PC-9 (cell line): Measurements from ENCODE around the gene C3orf49. TPM values are rescaled to one million over a fixed set of nuclear protein-coding genes. Genes with fewer than 3 reads are reported as not detected.

Experiments used
- BruUV-seq: library from RNA; stranded (reverse); fragments of 400-500 nt; replicated peaks from 2 replicates; lab custom pipeline; 2021; lab: Mats Ljungman, UMichigan
- CTCF ChIA-PET: fragments of 300-600 bp; sonication (Branson Sonifier 250); formaldehyde crosslinking; loops from one replicate; lab custom pipeline; 2022; ENCODE audit warnings: antibody characterized with exemption; lab: Charles Lee
- POLR2A ChIA-PET: fragments of 300-600 bp; sonication (Branson Sonifier 250); formaldehyde crosslinking; loops from one replicate; lab custom pipeline; 2022; ENCODE audit warnings: antibody characterized with exemption; ENCODE audit not compliant: unreplicated experiment; lab: Charles Lee
- DNase-seq, 2 experiments: peaks; one replicate each; pipeline versions ENCODE4 v3.0.0 to v3.0.0-alpha.2; 2015 to 2022; ENCODE audit warnings: mixed read lengths in 1 of 2
- H2AFZ ChIP-seq: fragments of 200-600 bp; sonication (generic); 2 replicates; pipeline ENCODE4 v1.8.1; 2017; ENCODE audit warnings: antibody characterized with exemption
- H3F3A ChIP-seq: fragments of 200-600 bp; sonication (generic); 2 replicates; pipeline ENCODE4 v1.8.1; 2017; ENCODE audit warnings: antibody characterized with exemption, mild to moderate bottlenecking, low read depth; ENCODE audit not compliant: insufficient read depth
- H3K27ac ChIP-seq: fragments of 200-600 bp; sonication (generic); 2 replicates; pipeline ENCODE4 v1.6.1; 2016; ENCODE audit warnings: mixed run types
- H3K27me3 ChIP-seq: fragments of 200-600 bp; sonication (generic); 2 replicates; pipeline ENCODE4 v1.6.1; 2016; ENCODE audit warnings: low read depth, mixed run types; ENCODE audit not compliant: insufficient read depth
- H3K36me3 ChIP-seq: fragments of 200-600 bp; sonication (generic); 2 replicates; pipeline ENCODE4 v1.6.1; 2016; ENCODE audit warnings: low read depth, mixed run types
- H3K4me1 ChIP-seq: fragments of 200-600 bp; sonication (generic); replicated peaks from 2 replicates; pipeline ENCODE4 v1.6.1; 2016; ENCODE audit warnings: mixed run types; ENCODE audit not compliant: insufficient read depth
- H3K4me2 ChIP-seq: fragments of 200-600 bp; sonication (generic); 2 replicates; pipeline ENCODE4 v1.6.1; 2017; ENCODE audit warnings: mixed run types
- H3K4me3 ChIP-seq: fragments of 200-600 bp; sonication (generic); 2 replicates; pipeline ENCODE4 v1.6.1; 2016; ENCODE audit warnings: mixed run types
- H3K79me2 ChIP-seq: fragments of 200-600 bp; sonication (generic); 2 replicates; pipeline ENCODE4 v1.6.1; 2017; ENCODE audit warnings: low read depth, mixed run types
- H3K9me2 ChIP-seq: fragments of 200-600 bp; sonication (generic); 2 replicates; pipeline ENCODE4 v1.8.1; 2017; ENCODE audit warnings: mild to moderate bottlenecking; ENCODE audit not compliant: insufficient read depth
- H3K9me3 ChIP-seq: fragments of 200-600 bp; sonication (generic); 2 replicates; pipeline ENCODE4 v1.8.1; 2016; ENCODE audit warnings: low read depth; ENCODE audit not compliant: insufficient read depth
- H4K20me1 ChIP-seq: fragments of 200-600 bp; sonication (generic); 2 replicates; pipeline ENCODE4 v1.8.1; 2017; ENCODE audit not compliant: insufficient read depth
- CTCF ChIP-seq: fragments of 200-600 bp; sonication (generic); conservative IDR thresholded peaks from 2 replicates; pipeline ENCODE4 v1.6.1; 2017; ENCODE audit warnings: mixed run types, antibody characterized with exemption, mild to moderate bottlenecking, moderate library complexity
- EZH2 ChIP-seq: fragments of 200-600 bp; sonication (generic); IDR thresholded peaks from 2 replicates; pipeline ENCODE4 v1.8.0; 2017; ENCODE audit warnings: antibody characterized with exemption, low read depth
- intact Hi-C: fragments of 100-400 bp; cut with micrococcal nuclease; formaldehyde crosslinking; loops from one replicate; pipeline ENCODE4 v1.10.0; 2022; ENCODE audit not compliant: unreplicated experiment
- total RNA-seq: library from RNA; stranded (reverse); gene quantifications from 2 replicates; pipeline ENCODE4 v1.2.3, GENCODE V29; 2021

C3orf49 gene
- total RNA-seq, 1 experiment from 2014 or later, result not detected

- intact Hi-C loops, result no loop called here
These were observed 20.1 kb upstream of the C3orf49 start for GRCh38 chr3:63798949-63799348.

GRCh38 chr3:63800097-63800496 lies 19.0 kb upstream of the C3orf49 start:
- no peak for DNase-seq
- intact Hi-C loops, result no loop called here
- TF ChIP-seq EZH2, result no peak
- peaks cover 3% of the 10 kb centered on the region; the same call in 1 of the 2 replicates for H3K4me1 ChIP-seq
- H3K4me3 ChIP-seq, result no peak overlapping the region
- no peaks in the 10 kb centered on the region for H3K27me3 ChIP-seq
- H3K27ac ChIP-seq, result no peak overlapping the region
- BruUV-seq, result no TSS peak
- POLR2A ChIA-PET, result no interaction called here
- no peak overlapping the region for H2AFZ ChIP-seq
- no peaks in the 10 kb centered on the region for H3F3A ChIP-seq
- H4K20me1 ChIP-seq, result no peaks in the 10 kb centered on the region
- no peak overlapping the region for H3K4me2 ChIP-seq
- no peaks in the 10 kb centered on the region for H3K9me3 ChIP-seq
- H3K79me2 ChIP-seq, result no peaks in the 10 kb centered on the region
- no peaks in the 10 kb centered on the region for H3K36me3 ChIP-seq
- CTCF ChIA-PET, result no interaction called here
- no peaks in the 10 kb centered on the region for H3K9me2 ChIP-seq

More at GRCh38 chr3:63798949-63799348, 20.1 kb upstream of the C3orf49 start:
- H3K9me3 ChIP-seq, result no peaks in the 10 kb centered on the region
- H3K27ac ChIP-seq, result no peak overlapping the region
- no peaks in the 10 kb centered on the region for H3K36me3 ChIP-seq
- H3K27me3 ChIP-seq, result no peaks in the 10 kb centered on the region
- no peaks in the 10 kb centered on the region for H4K20me1 ChIP-seq
- TF ChIP-seq CTCF (no peak), EZH2 (no peak)
- no peak overlapping the region for H2AFZ ChIP-seq
- no TSS peak for BruUV-seq
- DNase-seq, result no peak
- H3K9me2 ChIP-seq, result no peaks in the 10 kb centered on the region
- CTCF ChIA-PET, result no interaction called here
- H3F3A ChIP-seq, result no peaks in the 10 kb centered on the region
- H3K4me3 ChIP-seq, result no peak overlapping the region
- H3K79me2 ChIP-seq, result no peaks in the 10 kb centered on the region
- POLR2A ChIA-PET, result no interaction called here
- H3K4me2 ChIP-seq, result no peak overlapping the region
- peaks cover 3% of the 10 kb centered on the region; the same call in 1 of the 2 replicates for H3K4me1 ChIP-seq

- ChIA-PET POLR2A (no interaction called here), CTCF (no interaction called here)
- no peaks in the 10 kb centered on the region for H3K79me2 ChIP-seq
- TF ChIP-seq EZH2 (no peak), CTCF (no peak)
- H3K4me3 ChIP-seq, result no peak overlapping the region
- no peak overlapping the region for H3K4me2 ChIP-seq
- H4K20me1 ChIP-seq, result no peaks in the 10 kb centered on the region
- H3K9me2 ChIP-seq, result no peaks in the 10 kb centered on the region
- H3K27me3 ChIP-seq, result no peaks in the 10 kb centered on the region
- no TSS peak for BruUV-seq
- no peak for DNase-seq
- no peak overlapping the region for H3K27ac ChIP-seq
- no peaks in the 10 kb centered on the region for H3K36me3 ChIP-seq
- H3F3A ChIP-seq, result no peaks in the 10 kb centered on the region
- intact Hi-C loops, result no loop called here
- no peaks in the 10 kb centered on the region for H3K9me3 ChIP-seq
- no peaks in the 10 kb centered on the region for H3K4me1 ChIP-seq
- no peak overlapping the region for H2AFZ ChIP-seq
These were observed 15.2 kb upstream of the C3orf49 start for GRCh38 chr3:63803911-63804310.

- Histone ChIP-seq H3K27me3 (no peaks in the 10 kb centered on the region), H3K36me3 (no peaks in the 10 kb centered on the region), H2AFZ (no peak overlapping the region), H3K4me1 (no peaks in the 10 kb centered on the region), H3K27ac (no peak overlapping the region), H3K4me3 (no peak overlapping the region), H4K20me1 (no peaks in the 10 kb centered on the region), H3F3A (no peaks in the 10 kb centered on the region), H3K9me3 (no peaks in the 10 kb centered on the region), H3K4me2 (no peak overlapping the region), H3K79me2 (no peaks in the 10 kb centered on the region), H3K9me2 (no peaks in the 10 kb centered on the region)
- BruUV-seq, result no TSS peak
- DNase-seq, result no peak
- ChIA-PET POLR2A (no interaction called here), CTCF (no interaction called here)
- intact Hi-C loops, result no loop called here
- TF ChIP-seq EZH2 (no peak), CTCF (no peak)
These were observed 11.0 kb upstream of the C3orf49 start for GRCh38 chr3:63807961-63808565.
